ENCODE data around the gene ENPEP.

The ENPEP gene

GRCh38 chr4:110480746-110481271, 4.9 kb downstream of the ENPEP start:
- TF ChIP-seq GATA3 (IDR thresholded peaks at IDR 0.05; ENCODE audit: low read depth, low read length): no peak
- no peak for TF ChIP-seq GATA2 (IDR thresholded peaks at IDR 0.05; ENCODE audit: low read depth, low read length)

GRCh38 chr4:110483516-110483915, 7.6 kb downstream of the ENPEP start:
- TF ChIP-seq GATA3 (IDR thresholded peaks at IDR 0.05; ENCODE audit: low read depth, low read length) (no peak), GATA2 (IDR thresholded peaks at IDR 0.05; ENCODE audit: low read depth, low read length) (no peak)

GRCh38 chr4:110484029-110484428, 8.1 kb downstream of the ENPEP start:
- no peak for TF ChIP-seq GATA3 (IDR thresholded peaks at IDR 0.05; ENCODE audit: low read depth, low read length)

GRCh38 chr4:110484767-110485166, 8.8 kb downstream of the ENPEP start:
- TF ChIP-seq GATA2 (IDR thresholded peaks at IDR 0.05; ENCODE audit: low read depth, low read length) (no peak), GATA3 (IDR thresholded peaks at IDR 0.05; ENCODE audit: low read depth, low read length) (no peak)

- TF ChIP-seq GATA2 (IDR thresholded peaks at IDR 0.05; ENCODE audit: low read depth, low read length) (no peak), GATA3 (IDR thresholded peaks at IDR 0.05; ENCODE audit: low read depth, low read length) (no peak)
Observed at GRCh38 chr4:110485452-110485851, 9.5 kb downstream of the ENPEP start.

- TF ChIP-seq GATA2 (IDR thresholded peaks at IDR 0.05; ENCODE audit: low read depth, low read length) (no peak), GATA3 (IDR thresholded peaks at IDR 0.05; ENCODE audit: low read depth, low read length) (no peak)
Observed at GRCh38 chr4:110486256-110486655, 10.3 kb downstream of the ENPEP start.

DNA sequence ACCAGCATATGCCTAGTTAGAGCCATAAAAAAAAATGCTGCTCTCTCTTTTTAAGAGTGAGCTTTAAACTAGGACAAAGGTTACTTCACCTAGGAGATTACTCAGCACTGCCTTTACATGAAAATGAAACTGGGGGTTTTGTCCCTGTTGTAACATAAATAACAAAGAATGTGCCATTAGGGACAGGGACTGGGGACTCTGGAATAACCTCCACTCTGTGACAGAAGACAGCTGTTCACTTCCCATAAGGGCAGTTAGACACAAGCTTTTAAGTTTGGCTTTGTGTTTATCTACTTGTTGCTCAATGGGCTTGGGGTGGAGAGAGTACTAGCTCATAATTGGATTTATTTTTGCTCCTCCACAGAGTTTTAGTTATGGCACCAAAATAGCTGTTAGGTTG, 11.9 kb downstream of the ENPEP start:
- TF ChIP-seq GATA2 (IDR thresholded peaks at IDR 0.05; ENCODE audit: low read depth, low read length) (no peak), GATA3 (IDR thresholded peaks at IDR 0.05; ENCODE audit: low read depth, low read length) (no peak)

GRCh38 chr4:110489901-110490508, 14.1 kb downstream of the ENPEP start:
- no peak for TF ChIP-seq GATA3 (IDR thresholded peaks at IDR 0.05; ENCODE audit: low read depth, low read length)
- TF ChIP-seq GATA2 (IDR thresholded peaks at IDR 0.05; ENCODE audit: low read depth, low read length): no peak

- TF ChIP-seq GATA2 (IDR thresholded peaks at IDR 0.05; ENCODE audit: low read depth, low read length) (no peak), GATA3 (IDR thresholded peaks at IDR 0.05; ENCODE audit: low read depth, low read length) (no peak)
Observed at GRCh38 chr4:110492522-110492921, 16.6 kb downstream of the ENPEP start.

DNA sequence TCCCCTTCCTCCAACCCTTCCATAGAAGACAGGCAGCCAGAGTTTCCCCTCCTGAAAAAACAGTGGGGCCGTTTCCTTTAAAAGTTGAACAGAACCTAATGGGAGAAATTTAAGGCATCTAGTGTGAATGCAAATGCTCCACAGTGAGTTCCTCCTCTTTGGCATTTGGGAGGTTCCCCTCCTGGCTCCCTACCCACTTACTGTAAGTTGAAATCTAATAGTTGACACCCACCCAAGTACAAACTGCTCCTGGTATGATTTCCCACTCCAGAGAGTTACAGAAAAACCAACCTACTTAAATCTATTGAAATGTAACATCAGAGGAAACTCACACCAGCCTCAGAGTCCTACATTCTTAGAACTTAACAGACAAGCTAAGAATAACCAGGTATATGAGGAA, 17.6 kb downstream of the ENPEP start:
- TF ChIP-seq GATA2 (IDR thresholded peaks at IDR 0.05; ENCODE audit: low read depth, low read length): no peak
- TF ChIP-seq GATA3 (IDR thresholded peaks at IDR 0.05; ENCODE audit: low read depth, low read length): no peak

DNA sequence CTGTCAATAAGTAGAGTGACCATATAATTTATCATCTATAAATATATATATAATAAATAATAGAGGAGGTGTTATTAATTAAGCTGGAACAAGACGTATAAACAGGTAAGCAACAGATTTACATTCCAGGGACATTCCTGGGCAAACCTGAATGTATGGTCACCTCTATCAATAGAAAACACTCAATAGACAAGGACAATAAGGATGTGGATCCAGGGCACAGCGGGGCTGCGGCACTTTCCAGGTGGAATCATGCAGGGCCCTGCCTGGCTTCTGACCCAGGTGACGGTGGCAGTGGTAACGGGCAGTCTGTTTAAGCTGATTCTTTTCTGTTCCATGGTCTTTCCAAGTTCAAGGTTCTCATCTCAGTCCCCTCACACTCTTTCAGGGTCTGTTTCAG, 22.5 kb downstream of the ENPEP start:
- no peak for TF ChIP-seq GATA2 (IDR thresholded peaks at IDR 0.05; ENCODE audit: low read depth, low read length)
- no peak for TF ChIP-seq GATA3 (IDR thresholded peaks at IDR 0.05; ENCODE audit: low read depth, low read length)

DNA sequence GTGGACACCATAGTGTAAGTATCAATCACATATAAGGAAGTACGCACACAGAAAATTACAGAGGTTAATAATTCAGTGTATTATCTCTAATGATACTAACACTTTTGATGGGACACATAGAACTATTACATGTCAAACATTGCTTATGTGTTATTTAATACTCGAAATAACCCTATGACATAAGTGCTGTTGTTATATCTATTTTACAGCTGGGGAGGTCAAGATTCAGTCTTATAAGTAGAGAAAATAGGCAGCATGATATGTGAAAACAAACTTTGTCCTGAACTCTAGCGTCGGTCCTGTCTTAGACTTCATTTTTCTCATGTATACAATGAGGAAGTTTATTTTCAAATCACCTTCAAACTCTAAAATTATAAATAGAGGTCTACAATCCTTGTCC, 23.2 kb downstream of the ENPEP start:
- TF ChIP-seq GATA3 (IDR thresholded peaks at IDR 0.05; ENCODE audit: low read depth, low read length): no peak
- TF ChIP-seq GATA2 (IDR thresholded peaks at IDR 0.05; ENCODE audit: low read depth, low read length): no peak

DNA sequence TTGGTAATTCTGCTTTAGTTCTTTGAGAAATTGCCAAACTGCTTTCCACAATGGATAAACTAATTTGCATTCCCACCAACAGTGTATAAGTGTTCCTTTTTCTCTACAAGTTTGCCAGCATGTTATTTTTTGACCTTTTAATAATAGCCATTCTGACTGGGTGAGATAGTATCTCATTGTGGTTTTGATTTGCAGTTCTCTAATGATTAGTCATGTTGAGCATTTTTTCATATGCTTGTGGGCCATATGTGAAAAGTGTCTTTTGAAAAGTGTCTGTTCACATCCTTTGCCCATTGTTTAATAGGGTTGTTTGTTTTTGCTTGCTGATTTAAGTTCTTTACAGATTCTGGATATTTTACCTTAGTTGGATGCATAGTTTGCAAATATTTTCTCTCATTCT, 25.9 kb downstream of the ENPEP start:
- TF ChIP-seq GATA3 (IDR thresholded peaks at IDR 0.05; ENCODE audit: low read depth, low read length) (no peak), GATA2 (IDR thresholded peaks at IDR 0.05; ENCODE audit: low read depth, low read length) (no peak)

- TF ChIP-seq GATA3 (IDR thresholded peaks at IDR 0.05; ENCODE audit: low read depth, low read length) (no peak), GATA2 (IDR thresholded peaks at IDR 0.05; ENCODE audit: low read depth, low read length) (no peak)
Observed at GRCh38 chr4:110503270-110504083, 27.5 kb downstream of the ENPEP start.

DNA sequence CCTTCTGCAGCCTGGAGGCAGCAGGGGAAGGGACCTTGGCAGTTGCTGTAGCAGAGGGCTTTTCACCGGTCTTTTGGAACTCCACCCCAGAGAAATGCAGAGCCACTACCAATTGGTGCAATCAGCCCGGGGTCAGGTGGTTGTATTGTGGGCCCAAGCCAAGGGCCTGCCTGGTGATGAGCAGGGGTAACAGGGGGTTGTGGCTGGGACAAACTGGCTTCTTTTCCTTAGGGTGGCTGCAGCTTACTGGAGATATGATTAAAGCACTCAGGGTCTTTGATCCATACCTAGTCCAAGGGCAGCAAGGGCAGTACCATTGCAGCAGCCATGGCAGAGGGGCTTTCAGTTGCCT, 28.1 kb downstream of the ENPEP start:
- no peak for TF ChIP-seq GATA3 (IDR thresholded peaks at IDR 0.05; ENCODE audit: low read depth, low read length)
- no peak for TF ChIP-seq GATA2 (IDR thresholded peaks at IDR 0.05; ENCODE audit: low read depth, low read length)

Data from SH-SY5Y (cell line).